Smooth muscle cell (in vitro differentiated cells): ENCODE results near the gene AGAP1. TPM values are rescaled to one million over a fixed set of nuclear protein-coding genes. Genes with fewer than 3 reads are reported as not detected.

Experiments used
- DNase-seq: peaks from one replicate; lab custom pipeline; 2025; ENCODE audit not compliant: unreplicated experiment; lab: John Stamatoyannopoulos, UW
- H2AFZ ChIP-seq: fragments of 200-600 bp; sonication (generic); 2 replicates; pipeline ENCODE4 v1.6.0; 2016; ENCODE audit warnings: antibody characterized with exemption, low read depth, mild to moderate bottlenecking
- H3F3A ChIP-seq: fragments of 200-600 bp; sonication (generic); 2 replicates; pipeline ENCODE4 v1.6.0; 2017; ENCODE audit warnings: antibody characterized with exemption, low read depth
- H3K27ac ChIP-seq: fragments of 200-600 bp; sonication (generic); 2 replicates; pipeline ENCODE4 v1.5.1; 2016; ENCODE audit warnings: low read depth, mild to moderate bottlenecking
- H3K27me3 ChIP-seq: fragments of 200-600 bp; sonication (generic); 2 replicates; pipeline ENCODE4 v1.6.1; 2016; ENCODE audit warnings: low read depth, mild to moderate bottlenecking
- H3K36me3 ChIP-seq: fragments of 200-600 bp; sonication (generic); 2 replicates; pipeline ENCODE4 v1.5.1; 2016; ENCODE audit warnings: low read depth
- H3K4me1 ChIP-seq: fragments of 200-600 bp; sonication (generic); 2 replicates; pipeline ENCODE4 v1.5.1; 2016; ENCODE audit warnings: low read depth
- H3K4me2 ChIP-seq: fragments of 200-600 bp; sonication (generic); 2 replicates; pipeline ENCODE4 v1.6.0; 2016; ENCODE audit warnings: mild to moderate bottlenecking
- H3K4me3 ChIP-seq: fragments of 200-600 bp; sonication (generic); 2 replicates; pipeline ENCODE4 v1.5.1; 2016; ENCODE audit warnings: mild to moderate bottlenecking
- H3K79me2 ChIP-seq: fragments of 200-600 bp; sonication (generic); 2 replicates; pipeline ENCODE4 v1.6.0; 2016; ENCODE audit warnings: low read depth, mild to moderate bottlenecking
- H3K9ac ChIP-seq: fragments of 200-600 bp; sonication (generic); 2 replicates; pipeline ENCODE4 v1.6.0; 2016; ENCODE audit warnings: low read depth
- H3K9me3 ChIP-seq: fragments of 200-600 bp; sonication (generic); replicated peaks from 2 replicates; pipeline ENCODE4 v1.5.1; 2016; ENCODE audit warnings: low read depth
- H4K20me1 ChIP-seq: fragments of 200-600 bp; sonication (generic); 2 replicates; pipeline ENCODE4 v1.6.0; 2016; ENCODE audit warnings: low read depth
- WGBS: methylation state at CpG from one replicate; pipeline ENCODE4 v1.1.7; 2016; ENCODE audit warnings: low lambda C conversion rate; 5-methylcytosine and 5-hydroxymethylcytosine counted together
- polyA plus RNA-seq: library from polyadenylated mRNA; unstranded; fragments of >200 nt; fragmentation: Nextera tagmentation; extraction: Ambion mirVana; gene quantifications from 2 replicates; pipeline ENCODE4 v1.2.1, GENCODE V29; 2016
- total RNA-seq: library from RNA; depleted of rRNA; stranded (reverse); fragments of >200 nt; gene quantifications from 2 replicates; pipeline ENCODE4 v1.2.3, GENCODE V29; 2014
- TF ChIP-seq, protein P1 (sequence below): fragments of 200-600 bp; sonication (generic); IDR thresholded peaks from 2 replicates; pipeline ENCODE4 v1.5.1; 2017; ENCODE audit warnings: borderline replicate concordance, mild to moderate bottlenecking, antibody characterized with exemption; ENCODE audit not compliant: insufficient read depth, poor library complexity, severe bottlenecking

Gene AGAP1
- total and polyA plus RNA-seq, 2 experiments from 2014 or later, result 3.9 to 9.8 TPM

DNA sequence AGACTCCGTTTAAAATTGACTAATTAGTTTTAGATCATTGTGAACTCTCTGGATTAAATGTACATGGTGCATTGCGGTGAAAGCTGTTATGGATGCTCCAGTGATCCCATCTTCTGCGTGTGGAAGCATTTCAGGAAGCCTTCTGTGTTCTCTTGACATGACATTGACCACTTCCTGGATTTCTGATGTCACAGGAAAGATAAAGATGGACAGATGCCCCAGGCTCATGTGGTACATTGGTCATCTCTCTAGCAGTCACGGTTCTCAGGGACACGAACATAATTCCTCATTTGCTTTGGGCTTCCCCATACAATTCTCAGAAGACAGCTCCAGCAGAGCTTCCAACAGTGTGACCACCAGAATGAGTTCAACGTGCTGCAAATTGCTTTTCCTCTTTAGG, 26.9 kb downstream of the AGAP1 start:
- Histone ChIP-seq H3K36me3 (no peaks in the 10 kb centered on the region), H3K4me1 (no peaks in the 10 kb centered on the region), H3F3A (no peaks in the 10 kb centered on the region), H3K27me3 (no peaks in the 10 kb centered on the region), H2AFZ (no peak overlapping the region), H3K79me2 (peaks cover 88% of the 10 kb centered on the region), H3K4me3 (no peak overlapping the region), H3K9me3 (no peaks in the 10 kb centered on the region), H4K20me1 (peaks cover 95% of the 10 kb centered on the region), H3K4me2 (no peak overlapping the region), H3K9ac (no peak overlapping the region), H3K27ac (no peak overlapping the region)
- 92% methylated on average over 6 of the region's 6 CpGs for WGBS
- TF ChIP-seq, protein P1, sequence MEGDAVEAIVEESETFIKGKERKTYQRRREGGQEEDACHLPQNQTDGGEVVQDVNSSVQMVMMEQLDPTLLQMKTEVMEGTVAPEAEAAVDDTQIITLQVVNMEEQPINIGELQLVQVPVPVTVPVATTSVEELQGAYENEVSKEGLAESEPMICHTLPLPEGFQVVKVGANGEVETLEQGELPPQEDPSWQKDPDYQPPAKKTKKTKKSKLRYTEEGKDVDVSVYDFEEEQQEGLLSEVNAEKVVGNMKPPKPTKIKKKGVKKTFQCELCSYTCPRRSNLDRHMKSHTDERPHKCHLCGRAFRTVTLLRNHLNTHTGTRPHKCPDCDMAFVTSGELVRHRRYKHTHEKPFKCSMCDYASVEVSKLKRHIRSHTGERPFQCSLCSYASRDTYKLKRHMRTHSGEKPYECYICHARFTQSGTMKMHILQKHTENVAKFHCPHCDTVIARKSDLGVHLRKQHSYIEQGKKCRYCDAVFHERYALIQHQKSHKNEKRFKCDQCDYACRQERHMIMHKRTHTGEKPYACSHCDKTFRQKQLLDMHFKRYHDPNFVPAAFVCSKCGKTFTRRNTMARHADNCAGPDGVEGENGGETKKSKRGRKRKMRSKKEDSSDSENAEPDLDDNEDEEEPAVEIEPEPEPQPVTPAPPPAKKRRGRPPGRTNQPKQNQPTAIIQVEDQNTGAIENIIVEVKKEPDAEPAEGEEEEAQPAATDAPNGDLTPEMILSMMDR, result no peak
- DNase-seq, result no peak

DNA sequence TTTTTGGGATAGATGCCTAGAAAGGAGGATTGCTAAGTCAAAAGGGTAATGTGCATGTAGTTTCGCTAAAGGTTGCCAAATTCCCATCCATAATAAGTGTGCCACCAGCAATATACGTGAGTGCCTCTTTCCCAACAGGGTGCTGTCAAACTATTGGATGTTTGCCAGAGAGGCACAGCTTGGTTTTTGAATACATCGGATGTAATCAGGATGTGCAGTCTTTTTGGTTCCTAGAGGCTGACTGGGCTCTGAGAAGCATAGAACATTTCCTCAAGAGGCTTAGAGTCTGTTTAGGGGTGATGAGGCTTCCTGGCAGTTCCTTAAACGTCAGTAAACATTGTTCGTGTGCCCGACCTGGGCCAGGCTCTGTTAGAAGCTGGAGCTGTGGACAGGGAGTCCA, 28.0 kb downstream of the AGAP1 start:
- Histone ChIP-seq H3K4me2 (no peak overlapping the region), H3K4me3 (no peak overlapping the region), H3K9ac (no peak overlapping the region), H3K36me3 (no peaks in the 10 kb centered on the region), H3K27me3 (no peaks in the 10 kb centered on the region), H3K4me1 (no peaks in the 10 kb centered on the region), H3K9me3 (no peaks in the 10 kb centered on the region), H3K27ac (no peak overlapping the region), H4K20me1 (peaks cover 93% of the 10 kb centered on the region), H3F3A (no peaks in the 10 kb centered on the region), H2AFZ (no peak overlapping the region), H3K79me2 (peaks cover 85% of the 10 kb centered on the region)
- DNase-seq, result no peak
- WGBS, result 92% methylated on average over 6 of the region's 6 CpGs
- TF ChIP-seq, protein P1, result no peak

DNA sequence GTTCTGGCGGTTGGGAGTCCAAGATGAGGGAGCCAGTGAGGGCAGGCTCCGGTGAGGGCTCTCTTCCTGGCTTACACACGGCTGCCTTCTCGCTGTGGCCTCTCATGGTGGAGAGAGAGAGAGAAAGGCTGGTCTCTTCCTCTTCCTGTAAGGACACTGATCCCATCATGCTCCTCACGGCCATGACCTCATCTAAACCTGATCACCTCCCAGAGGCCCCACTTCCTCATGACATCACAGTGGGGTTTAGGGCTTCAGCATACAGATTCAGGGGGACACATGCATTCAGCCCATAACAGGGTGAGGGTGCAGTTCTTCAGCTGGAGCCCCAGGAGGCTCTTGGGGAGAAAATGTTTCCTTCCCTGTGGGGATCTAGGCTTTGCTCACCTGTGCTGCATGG, 29.2 kb downstream of the AGAP1 start:
- Histone ChIP-seq H3K9ac (no peak overlapping the region), H3K27me3 (no peaks in the 10 kb centered on the region), H2AFZ (no peak overlapping the region), H3K9me3 (no peaks in the 10 kb centered on the region), H3K4me3 (no peak overlapping the region), H3K79me2 (peaks cover 82% of the 10 kb centered on the region), H4K20me1 (peaks cover 93% of the 10 kb centered on the region), H3K27ac (no peak overlapping the region), H3K4me2 (no peak overlapping the region), H3K36me3 (no peaks in the 10 kb centered on the region), H3K4me1 (peaks cover 4% of the 10 kb centered on the region), H3F3A (no peaks in the 10 kb centered on the region)
- WGBS, result 98% methylated on average over 5 of the region's 5 CpGs
- TF ChIP-seq, protein P1, result no peak
- no peak for DNase-seq

DNA sequence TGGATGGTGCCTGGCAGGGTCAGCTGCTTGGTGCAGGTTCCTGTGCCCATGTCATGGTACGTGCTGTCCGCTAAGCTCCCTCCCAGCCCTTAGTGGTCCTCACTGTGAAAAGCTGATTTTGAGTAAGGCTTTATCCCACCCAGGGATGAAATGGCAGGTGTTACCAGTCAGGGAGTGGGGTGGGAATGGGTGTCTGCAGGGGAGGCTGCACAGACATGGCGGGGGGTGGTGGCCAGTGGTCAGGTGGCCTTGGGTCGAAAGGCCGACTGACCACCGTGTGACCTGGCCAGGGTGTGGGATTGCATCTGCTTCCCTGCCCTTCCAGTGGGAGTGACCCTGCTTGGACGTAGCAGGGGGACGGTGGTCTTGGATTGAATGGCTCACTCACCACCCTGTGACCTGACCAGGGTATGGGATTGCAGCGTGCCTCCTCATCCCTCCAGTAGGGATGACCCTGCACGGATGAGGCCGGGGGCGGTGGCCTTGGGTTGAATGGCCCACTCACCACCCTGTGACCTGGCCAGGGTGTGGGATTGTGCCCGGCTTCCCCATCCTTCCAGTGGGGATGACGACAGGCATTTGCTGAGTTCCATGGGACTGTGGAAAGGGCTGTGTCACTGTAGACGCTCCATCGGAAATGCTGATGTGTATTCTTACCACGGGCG, 29.8 kb downstream of the AGAP1 start:
- DNase-seq, result no peak

More for the DNA sequence above, 29.8 kb downstream of the AGAP1 start:
- H3K27me3 ChIP-seq, result no peaks in the 10 kb centered on the region
- no peak overlapping the region for H3K27ac ChIP-seq
- H3K4me1 ChIP-seq, result peaks cover 4% of the 10 kb centered on the region
- no peaks in the 10 kb centered on the region for H3K36me3 ChIP-seq
- peaks cover 92% of the 10 kb centered on the region for H4K20me1 ChIP-seq
- H2AFZ ChIP-seq, result no peak overlapping the region
- over 99% methylated on average over 18 of the region's 18 CpGs for WGBS
- TF ChIP-seq, protein P1, result no peak
- H3K9ac ChIP-seq, result no peak overlapping the region
- H3K4me2 ChIP-seq, result no peak overlapping the region
- H3K9me3 ChIP-seq, result no peaks in the 10 kb centered on the region
- H3K79me2 ChIP-seq, result peaks cover 77% of the 10 kb centered on the region
- H3F3A ChIP-seq, result no peaks in the 10 kb centered on the region
- no peak overlapping the region for H3K4me3 ChIP-seq
